GM19467 (cell line): ENCODE results near the gene FAM234A.

ENCODE experiments used
- ATAC-seq: cut with Tn5 transposase; IDR thresholded peaks from one replicate; pipeline ENCODE4 v1.9.1; 2021; ENCODE audit warnings: mild to moderate bottlenecking, moderate library complexity; ENCODE audit not compliant: unreplicated experiment

Gene FAM234A

GRCh38 chr16:293043-293775, 58.6 kb downstream of the FAM234A start:
- ATAC-seq = no peak

GRCh38 chr16:296276-296675, 61.7 kb downstream of the FAM234A start:
- ATAC-seq = no peak

GRCh38 chr16:296806-297510, 62.3 kb downstream of the FAM234A start:
- no peak for ATAC-seq

GRCh38 chr16:297832-298231, 63.2 kb downstream of the FAM234A start:
- no peak for ATAC-seq

GRCh38 chr16:301235-301634, 66.6 kb downstream of the FAM234A start:
- no peak for ATAC-seq

GRCh38 chr16:301950-302349, 67.3 kb downstream of the FAM234A start:
- ATAC-seq = no peak

GRCh38 chr16:303760-304505, 69.3 kb downstream of the FAM234A start:
- ATAC-seq = no peak

- no peak for ATAC-seq
These were observed 71.5 kb downstream of the FAM234A start for GRCh38 chr16:305916-306626.

GRCh38 chr16:306911-307370, 72.3 kb downstream of the FAM234A start:
- no peak for ATAC-seq

- ATAC-seq = no peak
These were observed 73.2 kb downstream of the FAM234A start for GRCh38 chr16:307691-308312.

- no peak for ATAC-seq
These were observed 74.9 kb downstream of the FAM234A start for GRCh38 chr16:309476-309875.

GRCh38 chr16:311725-312124, 77.1 kb downstream of the FAM234A start:
- no peak for ATAC-seq

- no peak for ATAC-seq
These were observed 79.7 kb downstream of the FAM234A start for GRCh38 chr16:314351-314750.

GRCh38 chr16:314795-315299, 80.2 kb downstream of the FAM234A start:
- no peak for ATAC-seq
